PFSK-1 (cell line): ENCODE results near the gene LELP1.

Experiments used
- FOXP2 ChIP-seq: optimal IDR thresholded peaks from 2 replicates; pipeline ENCODE3; 2011; ENCODE audit warnings: borderline replicate concordance, control low read depth, inconsistent platforms; ENCODE audit not compliant: insufficient read depth; ENCODE audit errors: extremely low read length, extremely low read depth
- POLR2AphosphoS5 ChIP-seq: IDR thresholded peaks from 2 replicates; pipeline ENCODE4 v1.6.1; 2012; ENCODE audit warnings: low read depth, mild to moderate bottlenecking, control low read depth, low read length, moderate library complexity
- SIN3A ChIP-seq: IDR thresholded peaks from 2 replicates; pipeline ENCODE4 v1.6.1; 2012; ENCODE audit warnings: mild to moderate bottlenecking, low read length, moderate library complexity, borderline replicate concordance; ENCODE audit not compliant: insufficient read depth
- TAF1 ChIP-seq: IDR thresholded peaks from 2 replicates; pipeline ENCODE4 v1.6.1; 2012; ENCODE audit warnings: low read length, control low read depth, borderline replicate concordance; ENCODE audit not compliant: insufficient read depth
- TF ChIP-seq, protein P1 (sequence below), 2 experiments: IDR thresholded peaks; 2 replicates each; pipeline versions ENCODE4 v1.6.1 to v1.8.0; 2011 to 2012; ENCODE audit warnings: low read depth in 2 of 2, low read length in 2 of 2, control low read depth in 1 of 2, inconsistent platforms in 1 of 2, mild to moderate bottlenecking in 1 of 2, moderate library complexity in 1 of 2; ENCODE audit not compliant: insufficient read depth in 1 of 2

LELP1 gene

DNA sequence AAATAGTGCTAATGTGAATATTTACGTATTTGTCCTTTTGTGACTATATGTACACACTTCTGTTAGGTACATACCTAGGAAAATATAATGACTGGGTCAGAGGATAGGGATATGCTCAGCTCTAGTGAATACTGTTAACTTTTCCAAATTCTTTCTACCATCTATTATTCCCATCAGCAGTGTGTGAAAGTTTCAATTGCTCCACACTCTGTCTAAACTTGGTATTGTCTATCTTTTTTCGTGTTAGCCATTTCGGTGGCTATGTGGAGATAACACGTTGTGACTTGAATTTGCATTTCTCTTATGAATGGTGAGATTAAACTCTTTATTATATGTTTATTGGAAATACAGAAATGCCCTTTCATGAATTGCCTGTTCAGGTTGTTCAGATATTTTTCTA lies 22.7 kb upstream of the LELP1 start:
- TF ChIP-seq SIN3A: no peak
- TF ChIP-seq POLR2AphosphoS5: no peak
- TF ChIP-seq TAF1: no peak
- TF ChIP-seq, protein P1, sequence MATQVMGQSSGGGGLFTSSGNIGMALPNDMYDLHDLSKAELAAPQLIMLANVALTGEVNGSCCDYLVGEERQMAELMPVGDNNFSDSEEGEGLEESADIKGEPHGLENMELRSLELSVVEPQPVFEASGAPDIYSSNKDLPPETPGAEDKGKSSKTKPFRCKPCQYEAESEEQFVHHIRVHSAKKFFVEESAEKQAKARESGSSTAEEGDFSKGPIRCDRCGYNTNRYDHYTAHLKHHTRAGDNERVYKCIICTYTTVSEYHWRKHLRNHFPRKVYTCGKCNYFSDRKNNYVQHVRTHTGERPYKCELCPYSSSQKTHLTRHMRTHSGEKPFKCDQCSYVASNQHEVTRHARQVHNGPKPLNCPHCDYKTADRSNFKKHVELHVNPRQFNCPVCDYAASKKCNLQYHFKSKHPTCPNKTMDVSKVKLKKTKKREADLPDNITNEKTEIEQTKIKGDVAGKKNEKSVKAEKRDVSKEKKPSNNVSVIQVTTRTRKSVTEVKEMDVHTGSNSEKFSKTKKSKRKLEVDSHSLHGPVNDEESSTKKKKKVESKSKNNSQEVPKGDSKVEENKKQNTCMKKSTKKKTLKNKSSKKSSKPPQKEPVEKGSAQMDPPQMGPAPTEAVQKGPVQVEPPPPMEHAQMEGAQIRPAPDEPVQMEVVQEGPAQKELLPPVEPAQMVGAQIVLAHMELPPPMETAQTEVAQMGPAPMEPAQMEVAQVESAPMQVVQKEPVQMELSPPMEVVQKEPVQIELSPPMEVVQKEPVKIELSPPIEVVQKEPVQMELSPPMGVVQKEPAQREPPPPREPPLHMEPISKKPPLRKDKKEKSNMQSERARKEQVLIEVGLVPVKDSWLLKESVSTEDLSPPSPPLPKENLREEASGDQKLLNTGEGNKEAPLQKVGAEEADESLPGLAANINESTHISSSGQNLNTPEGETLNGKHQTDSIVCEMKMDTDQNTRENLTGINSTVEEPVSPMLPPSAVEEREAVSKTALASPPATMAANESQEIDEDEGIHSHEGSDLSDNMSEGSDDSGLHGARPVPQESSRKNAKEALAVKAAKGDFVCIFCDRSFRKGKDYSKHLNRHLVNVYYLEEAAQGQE (IDR thresholded peaks at IDR 0.05; ENCODE audit: insufficient read depth in 1 of 2, low read depth in 2 of 2, low read length in 2 of 2): no peak
- TF ChIP-seq FOXP2: no peak

DNA sequence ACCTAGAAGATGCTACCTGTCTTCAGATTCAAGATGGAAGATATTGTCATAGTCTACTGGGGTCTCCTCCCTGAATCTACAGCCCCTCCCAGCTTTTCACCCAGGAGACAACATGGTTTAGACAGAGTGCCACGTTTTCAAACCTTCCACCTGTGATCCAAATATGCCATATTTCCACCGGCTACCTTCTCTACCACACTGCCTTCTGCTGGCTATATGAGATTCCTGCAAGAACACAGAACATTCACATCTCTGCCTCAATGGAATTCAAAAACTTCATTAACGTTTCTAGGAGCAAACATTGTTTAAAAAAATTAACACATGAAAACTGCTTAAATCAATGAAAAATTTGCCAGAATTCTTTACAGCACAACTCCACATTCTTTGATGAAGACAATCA lies 12.9 kb upstream of the LELP1 start:
- TF ChIP-seq, protein P1 (IDR thresholded peaks at IDR 0.05; ENCODE audit: insufficient read depth in 1 of 2, low read depth in 2 of 2, low read length in 2 of 2): no peak
- TF ChIP-seq TAF1: no peak
- TF ChIP-seq SIN3A: no peak
- no peak for TF ChIP-seq FOXP2
- TF ChIP-seq POLR2AphosphoS5: no peak

DNA sequence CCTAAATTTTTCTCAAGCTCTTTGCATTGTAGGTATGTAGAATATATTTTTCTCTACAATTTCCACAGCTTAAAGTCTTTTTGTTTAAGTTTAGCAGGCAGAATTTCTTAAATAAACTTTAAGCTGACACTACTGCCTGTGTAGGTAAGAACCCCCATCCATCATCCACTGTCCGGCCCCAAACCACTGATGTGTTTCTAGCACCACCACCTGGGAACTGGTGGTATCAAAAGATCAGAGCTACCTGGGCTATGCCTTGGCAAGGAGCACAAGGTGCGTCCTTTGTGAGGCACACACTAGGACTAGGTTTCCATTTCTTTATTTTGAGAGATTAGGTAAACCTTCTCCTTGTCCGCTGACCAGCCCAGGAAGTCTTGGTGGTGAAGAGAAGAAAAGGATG lies 10.5 kb upstream of the LELP1 start:
- TF ChIP-seq TAF1 (no peak), POLR2AphosphoS5 (no peak), FOXP2 (no peak), SIN3A (no peak)
- TF ChIP-seq, protein P1 (IDR thresholded peaks at IDR 0.05; ENCODE audit: insufficient read depth in 1 of 2, low read depth in 2 of 2, low read length in 2 of 2): no peak

DNA sequence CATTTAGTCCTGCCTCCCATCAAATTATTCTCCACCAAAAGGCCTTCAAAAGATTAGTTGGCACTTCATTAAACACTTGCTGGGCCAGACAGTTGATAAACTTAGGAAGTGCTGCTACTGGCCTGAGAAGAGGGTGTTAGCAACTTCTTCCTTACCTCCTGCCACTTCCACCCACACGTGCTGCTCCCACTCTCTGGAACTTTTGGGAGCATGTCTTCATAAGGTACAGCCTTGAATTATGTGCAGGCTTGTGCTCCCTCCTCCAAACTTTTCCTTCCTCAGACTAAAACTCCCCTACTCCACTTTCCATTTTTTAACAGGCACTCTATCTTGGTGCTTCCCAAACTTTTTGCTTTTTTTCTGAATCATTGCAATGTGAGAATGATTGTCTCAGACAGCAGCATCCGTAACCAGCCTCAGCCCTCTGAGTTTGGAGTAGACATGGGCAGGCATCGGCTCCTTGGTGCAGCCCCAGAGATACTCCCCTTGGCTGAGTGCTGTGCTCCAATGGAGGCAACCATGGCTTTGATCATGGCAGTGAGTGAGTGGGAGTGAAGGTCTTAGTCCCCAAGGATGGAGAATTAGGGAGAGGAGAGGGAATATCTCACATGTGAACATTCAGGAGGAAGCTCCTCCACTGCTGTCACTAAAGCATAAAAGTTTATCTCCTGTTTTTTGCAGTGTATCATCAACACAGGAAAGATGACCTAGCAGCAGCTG lies 8.7 kb upstream of the LELP1 start:
- TF ChIP-seq SIN3A (no peak), POLR2AphosphoS5 (no peak), FOXP2 (no peak), TAF1 (no peak)
- TF ChIP-seq, protein P1 (IDR thresholded peaks at IDR 0.05; ENCODE audit: insufficient read depth in 1 of 2, low read depth in 2 of 2, low read length in 2 of 2): no peak

DNA sequence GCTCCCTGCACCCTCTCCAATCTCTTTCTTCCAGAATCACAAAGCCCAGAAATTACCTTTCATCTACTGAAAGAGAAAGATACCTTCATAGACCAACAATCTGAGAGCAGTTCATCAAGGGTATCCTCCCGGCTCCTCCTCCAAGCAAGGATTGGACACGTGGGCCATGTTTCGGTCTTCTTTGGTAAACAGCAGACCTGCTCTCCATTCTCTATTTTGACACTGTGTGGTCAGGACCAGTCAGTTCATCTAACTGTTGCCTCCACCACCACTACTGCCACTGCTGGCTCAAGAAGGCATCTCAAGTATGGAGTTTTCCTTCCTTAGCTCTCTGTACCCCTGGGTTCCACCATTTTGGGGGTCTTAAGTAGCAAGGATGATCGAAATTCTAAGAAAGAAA lies 8.0 kb upstream of the LELP1 start:
- TF ChIP-seq, protein P1 (IDR thresholded peaks at IDR 0.05; ENCODE audit: insufficient read depth in 1 of 2, low read depth in 2 of 2, low read length in 2 of 2): no peak
- no peak for TF ChIP-seq TAF1
